NT2/D1 (cell line): Measurements from ENCODE around the gene NUS1.
"Not testable (repeated sequence)": the region's sequence is repeated elsewhere in the genome, so short reads cannot be mapped to it uniquely, and the experiment has no call there.

ENCODE experiments used
- SUZ12 ChIP-seq: IDR thresholded peaks from 2 replicates; pipeline ENCODE4 v1.6.1; 2011; ENCODE audit not compliant: insufficient read length, insufficient read depth; ENCODE audit errors: extremely low read depth
- YY1 ChIP-seq: IDR thresholded peaks from 2 replicates; pipeline ENCODE4 v1.6.1; 2011; ENCODE audit not compliant: insufficient read length, insufficient read depth
- ZNF274 ChIP-seq: IDR thresholded peaks from 2 replicates; pipeline ENCODE4 v1.6.1; 2011; ENCODE audit warnings: mild to moderate bottlenecking, low read depth, low read length

DNA sequence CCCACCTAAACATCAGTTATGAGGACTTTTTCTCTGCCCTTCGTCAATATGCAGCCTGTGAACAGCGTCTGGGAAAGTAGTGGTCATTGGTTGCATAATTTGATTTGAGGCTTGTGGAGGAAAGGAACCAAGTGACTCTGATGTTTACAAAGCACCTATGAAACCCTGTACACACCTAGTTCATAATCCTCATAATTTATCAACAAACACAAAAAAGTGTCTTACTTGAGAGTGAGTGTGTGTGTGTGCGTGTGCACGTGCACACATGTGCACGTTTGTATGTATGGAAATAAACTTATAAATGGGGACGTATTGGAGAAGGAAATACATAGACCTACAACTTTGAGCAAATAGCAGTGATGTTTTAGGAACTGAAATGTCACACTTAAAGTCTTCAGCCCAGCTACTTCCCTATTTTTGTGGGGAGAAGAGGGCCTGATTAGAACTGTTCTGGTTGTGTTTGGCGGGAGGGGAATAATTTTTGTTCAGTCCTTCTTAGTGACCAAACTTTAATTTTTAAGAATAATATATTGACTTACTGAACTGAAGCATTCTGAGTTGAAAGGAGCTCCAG, 31.8 kb downstream of the NUS1 start:
- TF ChIP-seq YY1, ZNF274, SUZ12: not testable (repeated sequence)
